MM.1S (cell line): ENCODE data around the gene TRIB2.

Source experiments
- DNase-seq: peaks from one replicate; pipeline ENCODE4 v3.0.0-alpha.2; 2015
- H2AFZ ChIP-seq: fragments of 300-600 bp; sonication (generic); 2 replicates; pipeline ENCODE4 v1.6.0; 2016; ENCODE audit warnings: antibody characterized with exemption, low read length
- H3F3A ChIP-seq: fragments of 300-600 bp; sonication (generic); 2 replicates; pipeline ENCODE4 v1.6.1; 2016; ENCODE audit warnings: mild to moderate bottlenecking, antibody characterized with exemption, low read length, moderate library complexity, mixed read lengths; ENCODE audit not compliant: insufficient read depth
- H3K27ac ChIP-seq: fragments of 300-600 bp; sonication (generic); 2 replicates; pipeline ENCODE4 v1.5.1; 2016; ENCODE audit warnings: mild to moderate bottlenecking, low read length
- H3K27me3 ChIP-seq: fragments of 300-600 bp; sonication (generic); replicated peaks from 2 replicates; pipeline ENCODE4 v1.6.0; 2016; ENCODE audit warnings: low read length; ENCODE audit not compliant: insufficient read depth
- H3K36me3 ChIP-seq: fragments of 300-600 bp; sonication (generic); replicated peaks from 2 replicates; pipeline ENCODE4 v1.6.1; 2016; ENCODE audit warnings: mild to moderate bottlenecking, low read length, mixed read lengths; ENCODE audit not compliant: insufficient read depth
- H3K4me1 ChIP-seq: fragments of 300-600 bp; sonication (generic); 2 replicates; pipeline ENCODE4 v1.6.1; 2016; ENCODE audit warnings: low read length, mixed read lengths
- H3K4me2 ChIP-seq: fragments of 300-600 bp; sonication (generic); 2 replicates; pipeline ENCODE4 v1.6.0; 2016; ENCODE audit warnings: low read depth, low read length
- H3K4me3 ChIP-seq: fragments of 300-600 bp; sonication (generic); 2 replicates; pipeline ENCODE4 v1.5.1; 2016; ENCODE audit warnings: low read length, mixed read lengths
- H3K79me2 ChIP-seq: fragments of 300-600 bp; sonication (generic); 2 replicates; pipeline ENCODE4 v1.6.1; 2016; ENCODE audit warnings: mixed run types, low read length, mixed read lengths
- H3K9ac ChIP-seq: fragments of 300-600 bp; sonication (generic); 2 replicates; pipeline ENCODE4 v1.6.1; 2016; ENCODE audit warnings: low read length, mixed read lengths
- H3K9me2 ChIP-seq: fragments of 300-600 bp; sonication (generic); replicated peaks from 2 replicates; pipeline ENCODE4 v1.6.1; 2016; ENCODE audit warnings: mild to moderate bottlenecking, low read length, mixed read lengths; ENCODE audit not compliant: insufficient read depth
- H3K9me3 ChIP-seq: fragments of 300-600 bp; sonication (generic); replicated peaks from 2 replicates; pipeline ENCODE4 v1.6.1; 2016; ENCODE audit warnings: mild to moderate bottlenecking, low read length, mixed read lengths; ENCODE audit not compliant: insufficient read depth
- H4K20me1 ChIP-seq: fragments of 300-600 bp; sonication (generic); 2 replicates; pipeline ENCODE4 v1.6.1; 2016; ENCODE audit warnings: mild to moderate bottlenecking, low read length, moderate library complexity, mixed read lengths; ENCODE audit not compliant: insufficient read depth
- CTCF ChIP-seq: fragments of 300-600 bp; sonication (generic); IDR thresholded peaks from 2 replicates; pipeline ENCODE4 v1.5.1; 2016; ENCODE audit warnings: antibody characterized with exemption, low read length, mixed read lengths
- EZH2 ChIP-seq: fragments of 300-600 bp; sonication (generic); optimal IDR thresholded peaks from 2 replicates; pipeline ENCODE3; 2017; ENCODE audit warnings: low read depth, mild to moderate bottlenecking, antibody characterized with exemption, low read length, mixed read lengths
- EZH2phosphoT487 ChIP-seq: fragments of 300-600 bp; sonication (generic); IDR thresholded peaks from 2 replicates; pipeline ENCODE4 v1.6.1; 2018; ENCODE audit warnings: antibody characterized with exemption, low read length

TRIB2 gene

GRCh38 chr2:12734914-12735654 lies 18.3 kb downstream of the TRIB2 start:
- H3K79me2 ChIP-seq, result no peaks in the 10 kb centered on the region
- no peaks in the 10 kb centered on the region for H3K9me3 ChIP-seq
- TF ChIP-seq CTCF (no peak), EZH2phosphoT487 (no peak), EZH2 (no peak)
- H3K36me3 ChIP-seq, result no peaks in the 10 kb centered on the region
- no peak overlapping the region for H3K9ac ChIP-seq
- H2AFZ ChIP-seq, result no peak overlapping the region
- H3K9me2 ChIP-seq, result no peaks in the 10 kb centered on the region
- no peaks in the 10 kb centered on the region for H3F3A ChIP-seq
- no peak overlapping the region for H3K27ac ChIP-seq
- no peak for DNase-seq
- H3K4me2 ChIP-seq, result no peak overlapping the region
- no peaks in the 10 kb centered on the region for H3K27me3 ChIP-seq
- no peak overlapping the region for H3K4me3 ChIP-seq
- H4K20me1 ChIP-seq, result no peaks in the 10 kb centered on the region
- no peaks in the 10 kb centered on the region for H3K4me1 ChIP-seq

- no peaks in the 10 kb centered on the region for H3K27me3 ChIP-seq
- no peak overlapping the region for H2AFZ ChIP-seq
- H3K79me2 ChIP-seq, result no peaks in the 10 kb centered on the region
- H3K4me1 ChIP-seq, result no peaks in the 10 kb centered on the region
- H3K36me3 ChIP-seq, result no peaks in the 10 kb centered on the region
- TF ChIP-seq EZH2phosphoT487, result no peak
- H3K4me3 ChIP-seq, result no peak overlapping the region
- no peaks in the 10 kb centered on the region for H3K9me3 ChIP-seq
- DNase-seq, result no peak
- no peak overlapping the region for H3K27ac ChIP-seq
- no peaks in the 10 kb centered on the region for H3K9me2 ChIP-seq
- no peaks in the 10 kb centered on the region for H4K20me1 ChIP-seq
- H3F3A ChIP-seq, result no peaks in the 10 kb centered on the region
- H3K4me2 ChIP-seq, result no peak overlapping the region
- H3K9ac ChIP-seq, result no peak overlapping the region
These were observed 20.6 kb downstream of the TRIB2 start for GRCh38 chr2:12737297-12737696.

GRCh38 chr2:12737738-12738485 lies 21.2 kb downstream of the TRIB2 start:
- Histone ChIP-seq H3K9me2 (no peaks in the 10 kb centered on the region), H3K36me3 (no peaks in the 10 kb centered on the region), H3K27ac (no peak overlapping the region), H4K20me1 (no peaks in the 10 kb centered on the region), H3K4me2 (no peak overlapping the region), H3F3A (no peaks in the 10 kb centered on the region), H2AFZ (no peak overlapping the region), H3K79me2 (no peaks in the 10 kb centered on the region), H3K9me3 (no peaks in the 10 kb centered on the region), H3K9ac (no peak overlapping the region), H3K27me3 (no peaks in the 10 kb centered on the region), H3K4me3 (no peak overlapping the region), H3K4me1 (no peaks in the 10 kb centered on the region)
- TF ChIP-seq CTCF, result no peak
- TF ChIP-seq EZH2, result no peak
- TF ChIP-seq EZH2phosphoT487, result no peak
- no peak for DNase-seq
